Type B pancreatic cell (in vitro differentiated cells): Measurements from ENCODE around the gene XRCC6. TPM values are rescaled to one million over a fixed set of nuclear protein-coding genes. Genes with fewer than 3 reads are reported as not detected.
A peak's percentile ranks its signal among the peaks of the same experiment; 100 is the strongest.

Source experiments
- DNase-seq: peaks from one replicate; pipeline ENCODE4 v3.0.0; 2021; ENCODE audit warnings: mixed read lengths; ENCODE audit not compliant: unreplicated experiment; ENCODE audit errors: extremely low spot score
- H3K27ac Mint-ChIP-seq: 2 replicates; pipeline ENCODE4 v1.8.0; 2021; ENCODE audit warnings: mild to moderate bottlenecking, mixed read lengths
- H3K27me3 Mint-ChIP-seq: 2 replicates; pipeline ENCODE4 v1.8.0; 2021; ENCODE audit warnings: mixed read lengths
- H3K36me3 Mint-ChIP-seq: 2 replicates; pipeline ENCODE4 v1.8.0; 2021; ENCODE audit warnings: mixed read lengths
- H3K4me1 Mint-ChIP-seq: one replicate; pipeline ENCODE4 v1.8.0; 2021; ENCODE audit warnings: mixed read lengths; ENCODE audit not compliant: unreplicated experiment
- H3K4me3 Mint-ChIP-seq: 2 replicates; pipeline ENCODE4 v1.8.0; 2021; ENCODE audit warnings: mild to moderate bottlenecking, mixed read lengths
- H3K9me3 Mint-ChIP-seq: 2 replicates; pipeline ENCODE4 v1.8.0; 2021; ENCODE audit warnings: mixed read lengths
- CTCF ChIP-seq: fragments of 200-600 bp; sonication (generic); conservative IDR thresholded peaks from 2 replicates; pipeline ENCODE4 v1.5.0; 2021; ENCODE audit warnings: antibody characterized with exemption, mild to moderate bottlenecking
- total RNA-seq: library from RNA; stranded (reverse); gene quantifications from 2 replicates; pipeline ENCODE4 v1.2.1, GENCODE V29; 2021; ENCODE audit warnings: low replicate concordance

XRCC6 gene
- total RNA-seq, 1 donor from 2014 or later = 302 TPM

GRCh38 chr22:41648432-41648831 lies 27.3 kb downstream of the XRCC6 start:
- Mint-ChIP-seq H3K27ac (no peak overlapping the region), H3K4me3 (no peak overlapping the region), H3K27me3 (no peaks in the 10 kb centered on the region), H3K36me3 (peaks cover 17% of the 10 kb centered on the region), H3K9me3 (no peaks in the 10 kb centered on the region), H3K4me1 (no peaks in the 10 kb centered on the region)
- no peak for DNase-seq
- TF ChIP-seq CTCF = no peak

- no peak for TF ChIP-seq CTCF
- DNase-seq = no peak
- H3K27ac Mint-ChIP-seq = peak overlapping the region; percentile 64
- H3K27me3 Mint-ChIP-seq = no peaks in the 10 kb centered on the region
- H3K9me3 Mint-ChIP-seq = no peaks in the 10 kb centered on the region
- H3K36me3 Mint-ChIP-seq = peaks cover 17% of the 10 kb centered on the region
- no peak overlapping the region for H3K4me3 Mint-ChIP-seq
- H3K4me1 Mint-ChIP-seq = no peaks in the 10 kb centered on the region
Observed at GRCh38 chr22:41650229-41650628, 29.1 kb downstream of the XRCC6 start.

- peak overlapping the region; percentile 64 for H3K27ac Mint-ChIP-seq
- no peak for TF ChIP-seq CTCF
Observed at GRCh38 chr22:41650821-41651220, 29.7 kb downstream of the XRCC6 start.

GRCh38 chr22:41654322-41654721 lies 33.2 kb downstream of the XRCC6 start:
- Mint-ChIP-seq H3K4me3 (no peak overlapping the region), H3K36me3 (peaks cover 17% of the 10 kb centered on the region), H3K4me1 (no peaks in the 10 kb centered on the region), H3K27me3 (no peaks in the 10 kb centered on the region), H3K9me3 (no peaks in the 10 kb centered on the region), H3K27ac (peak overlapping the region; percentile 26)
- DNase-seq = no peak
- TF ChIP-seq CTCF = no peak

More at GRCh38 chr22:41650821-41651220, 29.7 kb downstream of the XRCC6 start:
- H3K36me3 Mint-ChIP-seq = peaks cover 17% of the 10 kb centered on the region
- no peak for DNase-seq
- no peaks in the 10 kb centered on the region for H3K4me1 Mint-ChIP-seq
- no peak overlapping the region for H3K4me3 Mint-ChIP-seq
- H3K27me3 Mint-ChIP-seq = no peaks in the 10 kb centered on the region
- H3K9me3 Mint-ChIP-seq = no peaks in the 10 kb centered on the region

- Mint-ChIP-seq H3K27me3 (no peaks in the 10 kb centered on the region), H3K27ac (no peak overlapping the region), H3K36me3 (peaks cover 27% of the 10 kb centered on the region), H3K4me3 (no peak overlapping the region), H3K4me1 (no peaks in the 10 kb centered on the region), H3K9me3 (no peaks in the 10 kb centered on the region)
- DNase-seq = no peak
- TF ChIP-seq CTCF = no peak
Observed at GRCh38 chr22:41656556-41656955, 35.5 kb downstream of the XRCC6 start.

- Mint-ChIP-seq H3K4me1 (no peaks in the 10 kb centered on the region), H3K4me3 (no peak overlapping the region), H3K27ac (no peak overlapping the region), H3K9me3 (no peaks in the 10 kb centered on the region), H3K27me3 (no peaks in the 10 kb centered on the region), H3K36me3 (peaks cover 32% of the 10 kb centered on the region)
- TF ChIP-seq CTCF = no peak
- no peak for DNase-seq
Observed at GRCh38 chr22:41657709-41658108, 36.6 kb downstream of the XRCC6 start.
